Bronchial epithelial cell (primary cell): ENCODE data around the gene HNRNPK. TPM values are rescaled to one million over a fixed set of nuclear protein-coding genes. Genes with fewer than 3 reads are reported as not detected.

Experiments used
- DNase-seq: peaks from one replicate; pipeline ENCODE4 v3.0.0-alpha.2; 2010; ENCODE audit warnings: low read depth
- FAIRE-seq: peaks from 2 replicates; lab custom pipeline; 2011; peaks lifted over from hg19 to GRCh38; lab: Jason Lieb, UNC
- H3K27me3 ChIP-seq: 2 replicates; pipeline ENCODE4 v1.5.1; 2011; ENCODE audit warnings: low read length; ENCODE audit not compliant: control insufficient read depth, insufficient read depth
- H3K36me3 ChIP-seq: 2 replicates; pipeline ENCODE4 v1.5.1; 2011; ENCODE audit warnings: low read length; ENCODE audit not compliant: control insufficient read depth, insufficient read depth
- H3K4me3 ChIP-seq: 2 replicates; pipeline ENCODE4 v1.5.1; 2011; ENCODE audit warnings: mild to moderate bottlenecking, low read depth, low read length, control low read depth
- total RNA-seq: library from RNA; depleted of rRNA; stranded (reverse); fragments of >200 nt; gene quantifications from 2 replicates; pipeline ENCODE4 v1.2.1, GENCODE V29; 2014
- TF ChIP-seq, protein P1 (sequence below): IDR thresholded peaks from 2 replicates; pipeline ENCODE4 v1.5.1; 2011; ENCODE audit warnings: mild to moderate bottlenecking, moderate library complexity, low read length, control low read depth, inconsistent platforms; ENCODE audit not compliant: insufficient read depth, severe bottlenecking

The HNRNPK gene
- total RNA-seq, 1 donor from 2014 or later: 531 TPM

- DNase-seq: no peak
- FAIRE-seq: no peak
- Histone ChIP-seq H3K27me3 (no peaks in the 10 kb centered on the region), H3K36me3 (no peaks in the 10 kb centered on the region), H3K4me3 (no peak overlapping the region)
- TF ChIP-seq, protein P1, sequence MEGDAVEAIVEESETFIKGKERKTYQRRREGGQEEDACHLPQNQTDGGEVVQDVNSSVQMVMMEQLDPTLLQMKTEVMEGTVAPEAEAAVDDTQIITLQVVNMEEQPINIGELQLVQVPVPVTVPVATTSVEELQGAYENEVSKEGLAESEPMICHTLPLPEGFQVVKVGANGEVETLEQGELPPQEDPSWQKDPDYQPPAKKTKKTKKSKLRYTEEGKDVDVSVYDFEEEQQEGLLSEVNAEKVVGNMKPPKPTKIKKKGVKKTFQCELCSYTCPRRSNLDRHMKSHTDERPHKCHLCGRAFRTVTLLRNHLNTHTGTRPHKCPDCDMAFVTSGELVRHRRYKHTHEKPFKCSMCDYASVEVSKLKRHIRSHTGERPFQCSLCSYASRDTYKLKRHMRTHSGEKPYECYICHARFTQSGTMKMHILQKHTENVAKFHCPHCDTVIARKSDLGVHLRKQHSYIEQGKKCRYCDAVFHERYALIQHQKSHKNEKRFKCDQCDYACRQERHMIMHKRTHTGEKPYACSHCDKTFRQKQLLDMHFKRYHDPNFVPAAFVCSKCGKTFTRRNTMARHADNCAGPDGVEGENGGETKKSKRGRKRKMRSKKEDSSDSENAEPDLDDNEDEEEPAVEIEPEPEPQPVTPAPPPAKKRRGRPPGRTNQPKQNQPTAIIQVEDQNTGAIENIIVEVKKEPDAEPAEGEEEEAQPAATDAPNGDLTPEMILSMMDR: no peak
Observed at GRCh38 chr9:83919111-83919510, 60.9 kb downstream of the HNRNPK start.

Other genes starting within 250 kb of the HNRNPK start
- gene GKAP1, start 162.4 kb downstream of the HNRNPK start, total RNA-seq: 0.53 and 0.90 TPM in 2 replicates
- 5.0 and 5.5 TPM in 2 replicates for gene KIF27, start 58.8 kb downstream of the HNRNPK start, total RNA-seq
- 3.7 and 4.7 TPM in 2 replicates for gene RMI1, start 590 bp upstream of the HNRNPK start, total RNA-seq